DOHH2 (cell line): ENCODE results near the gene TGFBR3.

Experiments
- H3F3A ChIP-seq: fragments of 200-600 bp; sonication (generic), shearing (Covaris generic); 2 replicates; pipeline ENCODE4 v1.6.0; 2016; ENCODE audit warnings: antibody characterized with exemption, mild to moderate bottlenecking; ENCODE audit not compliant: control insufficient read depth, insufficient read depth
- H3K27ac ChIP-seq: fragments of 200-600 bp; sonication (generic); 2 replicates; pipeline ENCODE4 v1.5.1; 2014; ENCODE audit warnings: low read depth, mild to moderate bottlenecking, low read length, moderate library complexity
- H3K27me3 ChIP-seq: fragments of 200-600 bp; sonication (generic); 2 replicates; pipeline ENCODE4 v1.6.1; 2014; ENCODE audit warnings: mild to moderate bottlenecking, low read length, mixed read lengths; ENCODE audit not compliant: control insufficient read depth
- H3K36me3 ChIP-seq: fragments of 200-600 bp; sonication (generic); 2 replicates; pipeline ENCODE4 v1.6.1; 2014; ENCODE audit warnings: mild to moderate bottlenecking, low read length, moderate library complexity, mixed read lengths; ENCODE audit not compliant: control insufficient read depth
- H3K4me1 ChIP-seq: fragments of 200-600 bp; sonication (generic); 2 replicates; pipeline ENCODE4 v1.6.1; 2014; ENCODE audit warnings: mild to moderate bottlenecking, low read length, mixed read lengths; ENCODE audit not compliant: control insufficient read depth
- H3K4me2 ChIP-seq: fragments of 200-600 bp; sonication (generic); 2 replicates; pipeline ENCODE4 v1.6.0; 2014; ENCODE audit warnings: mild to moderate bottlenecking, low read length, moderate library complexity
- H3K4me3 ChIP-seq: fragments of 200-600 bp; sonication (generic); 2 replicates; pipeline ENCODE4 v1.5.1; 2014; ENCODE audit warnings: mild to moderate bottlenecking, low read length, mixed read lengths
- H3K79me2 ChIP-seq: fragments of 200-600 bp; sonication (generic); 2 replicates; pipeline ENCODE4 v1.6.1; 2014; ENCODE audit warnings: mild to moderate bottlenecking, low read length, mixed read lengths; ENCODE audit not compliant: control insufficient read depth
- H3K9me2 ChIP-seq: fragments of 200-600 bp; sonication (generic); replicated peaks from 2 replicates; pipeline ENCODE4 v1.6.1; 2014; ENCODE audit warnings: mild to moderate bottlenecking, low read length, mixed read lengths; ENCODE audit not compliant: control insufficient read depth
- H3K9me3 ChIP-seq: fragments of 200-600 bp; sonication (generic); 2 replicates; pipeline ENCODE4 v1.6.1; 2014; ENCODE audit warnings: antibody characterized with exemption, low read length, mixed read lengths; ENCODE audit not compliant: control insufficient read depth, insufficient read depth
- H4K20me1 ChIP-seq: fragments of 200-600 bp; sonication (generic); 2 replicates; pipeline ENCODE4 v1.6.0; 2014; ENCODE audit warnings: low read depth, mild to moderate bottlenecking, antibody characterized with exemption, low read length, moderate library complexity; ENCODE audit not compliant: control insufficient read depth, insufficient read depth
- EZH2phosphoT487 ChIP-seq: fragments of 200-600 bp; sonication (generic); IDR thresholded peaks from 2 replicates; pipeline ENCODE4 v1.6.1; 2017; ENCODE audit warnings: borderline replicate concordance, mild to moderate bottlenecking, antibody characterized with exemption, low read length, moderate library complexity, mixed read lengths
- TF ChIP-seq, protein P1 (sequence below): fragments of 200-600 bp; sonication (generic); IDR thresholded peaks from one replicate; pipeline ENCODE4 v1.5.1; 2014; ENCODE audit warnings: antibody characterized with exemption, mild to moderate bottlenecking, low read depth, low read length; ENCODE audit not compliant: poor library complexity, severe bottlenecking

The TGFBR3 gene

DNA sequence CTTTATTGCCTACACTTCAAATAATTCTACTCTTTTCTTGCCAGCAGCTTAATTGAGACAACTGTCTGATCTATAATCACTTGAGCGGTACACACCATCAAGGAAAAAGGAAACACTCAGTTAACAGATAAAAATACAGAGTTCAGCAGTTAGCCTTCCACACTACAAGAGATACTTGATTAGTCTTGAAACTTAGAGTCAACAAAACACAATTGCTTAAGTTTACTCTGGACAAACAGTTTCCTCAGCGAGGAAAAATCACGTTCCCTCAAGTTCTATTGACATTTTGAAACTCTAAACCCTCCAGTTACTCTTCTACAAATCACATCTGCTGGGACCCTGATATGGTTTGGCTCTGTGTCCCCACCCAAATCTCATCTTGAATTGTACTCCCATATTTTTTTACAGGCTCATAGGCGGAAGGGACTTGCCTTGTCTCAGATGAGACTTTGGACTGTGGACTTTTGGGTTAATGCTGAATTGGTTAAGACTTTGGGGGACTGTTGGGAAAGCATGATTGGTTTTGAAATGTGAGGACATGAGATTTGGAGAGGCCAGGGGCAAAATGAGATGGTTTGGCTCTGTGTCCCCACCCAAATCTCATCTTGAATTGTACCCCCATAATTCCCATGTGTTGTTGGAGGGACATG, 244.9 kb downstream of the TGFBR3 start:
- Histone ChIP-seq H3K27ac (no peak overlapping the region), H4K20me1 (no peaks in the 10 kb centered on the region), H3K4me3 (no peak overlapping the region)

DNA sequence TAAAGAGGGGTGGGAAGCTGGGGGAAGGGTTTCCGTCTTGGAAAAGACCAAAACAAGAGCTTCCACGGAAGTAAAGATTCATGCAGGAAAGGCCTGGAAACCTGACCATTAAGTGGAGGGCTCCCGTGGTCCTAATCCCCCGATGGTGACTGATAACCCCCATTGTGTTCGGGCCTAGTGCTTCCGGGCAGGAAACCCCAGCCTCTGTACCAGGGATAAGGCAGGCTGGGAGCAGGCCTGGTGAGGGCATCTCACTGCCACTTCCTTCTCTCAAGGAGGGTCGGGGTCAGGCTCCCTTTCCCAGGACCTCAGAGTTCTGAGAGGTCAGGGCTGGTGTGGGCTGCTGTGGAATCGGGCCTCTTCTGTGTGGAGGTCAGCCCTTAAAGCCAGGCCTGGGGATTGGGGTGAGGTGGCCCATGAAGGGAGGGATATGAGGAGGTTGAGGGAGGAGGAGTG, 248.4 kb downstream of the TGFBR3 start:
- H3K4me2 ChIP-seq = no peak overlapping the region
- no peaks in the 10 kb centered on the region for H3K9me2 ChIP-seq
- TF ChIP-seq EZH2phosphoT487 = no peak
- TF ChIP-seq, protein P1, sequence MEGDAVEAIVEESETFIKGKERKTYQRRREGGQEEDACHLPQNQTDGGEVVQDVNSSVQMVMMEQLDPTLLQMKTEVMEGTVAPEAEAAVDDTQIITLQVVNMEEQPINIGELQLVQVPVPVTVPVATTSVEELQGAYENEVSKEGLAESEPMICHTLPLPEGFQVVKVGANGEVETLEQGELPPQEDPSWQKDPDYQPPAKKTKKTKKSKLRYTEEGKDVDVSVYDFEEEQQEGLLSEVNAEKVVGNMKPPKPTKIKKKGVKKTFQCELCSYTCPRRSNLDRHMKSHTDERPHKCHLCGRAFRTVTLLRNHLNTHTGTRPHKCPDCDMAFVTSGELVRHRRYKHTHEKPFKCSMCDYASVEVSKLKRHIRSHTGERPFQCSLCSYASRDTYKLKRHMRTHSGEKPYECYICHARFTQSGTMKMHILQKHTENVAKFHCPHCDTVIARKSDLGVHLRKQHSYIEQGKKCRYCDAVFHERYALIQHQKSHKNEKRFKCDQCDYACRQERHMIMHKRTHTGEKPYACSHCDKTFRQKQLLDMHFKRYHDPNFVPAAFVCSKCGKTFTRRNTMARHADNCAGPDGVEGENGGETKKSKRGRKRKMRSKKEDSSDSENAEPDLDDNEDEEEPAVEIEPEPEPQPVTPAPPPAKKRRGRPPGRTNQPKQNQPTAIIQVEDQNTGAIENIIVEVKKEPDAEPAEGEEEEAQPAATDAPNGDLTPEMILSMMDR = no peak
- H3K4me3 ChIP-seq = no peak overlapping the region
- no peaks in the 10 kb centered on the region for H3K27me3 ChIP-seq
- no peaks in the 10 kb centered on the region for H4K20me1 ChIP-seq
- H3K36me3 ChIP-seq = no peaks in the 10 kb centered on the region
- H3F3A ChIP-seq = no peaks in the 10 kb centered on the region
- H3K79me2 ChIP-seq = no peaks in the 10 kb centered on the region
- H3K27ac ChIP-seq = no peak overlapping the region
- no peaks in the 10 kb centered on the region for H3K9me3 ChIP-seq
- H3K4me1 ChIP-seq = no peaks in the 10 kb centered on the region

More for the DNA sequence above, 244.9 kb downstream of the TGFBR3 start:
- TF ChIP-seq EZH2phosphoT487 = no peak
- TF ChIP-seq, protein P1 = no peak
- no peaks in the 10 kb centered on the region for H3F3A ChIP-seq
- no peak overlapping the region for H3K4me2 ChIP-seq
- H3K4me1 ChIP-seq = no peaks in the 10 kb centered on the region
- no peaks in the 10 kb centered on the region for H3K27me3 ChIP-seq
- no peaks in the 10 kb centered on the region for H3K79me2 ChIP-seq
- H3K9me3 ChIP-seq = no peaks in the 10 kb centered on the region
- no peaks in the 10 kb centered on the region for H3K9me2 ChIP-seq
- H3K36me3 ChIP-seq = no peaks in the 10 kb centered on the region

DNA sequence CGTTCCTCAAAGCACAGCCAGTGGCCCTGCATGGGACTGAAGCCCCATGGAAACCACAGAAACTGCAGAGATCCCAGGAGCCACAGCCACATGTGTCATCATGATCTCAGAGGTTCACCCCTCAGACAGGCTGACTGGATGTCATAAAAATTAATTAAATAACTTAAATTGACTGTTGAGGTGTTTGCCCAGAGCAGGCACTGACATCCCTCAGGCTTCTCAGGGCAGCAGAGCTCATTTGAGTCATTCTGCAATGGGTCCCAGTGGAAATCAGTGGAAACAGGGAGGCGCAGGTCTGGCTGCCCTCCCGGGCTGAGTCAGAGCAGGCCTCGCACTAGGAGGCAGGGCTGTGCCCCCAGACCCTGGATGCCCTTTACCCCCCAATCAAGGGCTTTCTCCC, 250.2 kb downstream of the TGFBR3 start:
- Histone ChIP-seq H3K4me1 (no peaks in the 10 kb centered on the region), H3K4me2 (no peak overlapping the region), H3K9me3 (no peaks in the 10 kb centered on the region), H3K4me3 (no peak overlapping the region), H3K9me2 (no peaks in the 10 kb centered on the region), H3K27me3 (no peaks in the 10 kb centered on the region), H3F3A (no peaks in the 10 kb centered on the region), H3K27ac (no peak overlapping the region), H3K36me3 (no peaks in the 10 kb centered on the region), H3K79me2 (no peaks in the 10 kb centered on the region), H4K20me1 (no peaks in the 10 kb centered on the region)
- TF ChIP-seq EZH2phosphoT487 = no peak
- TF ChIP-seq, protein P1 = no peak
